MV-4-11 (cell line): ENCODE data around the gene STX1B.
A peak's percentile ranks its signal among the peaks of the same experiment; 100 is the strongest.

Source experiments
- DNase-seq: peaks from one replicate; lab custom pipeline; 2025; lab: John Stamatoyannopoulos, UW

STX1B gene

DNA sequence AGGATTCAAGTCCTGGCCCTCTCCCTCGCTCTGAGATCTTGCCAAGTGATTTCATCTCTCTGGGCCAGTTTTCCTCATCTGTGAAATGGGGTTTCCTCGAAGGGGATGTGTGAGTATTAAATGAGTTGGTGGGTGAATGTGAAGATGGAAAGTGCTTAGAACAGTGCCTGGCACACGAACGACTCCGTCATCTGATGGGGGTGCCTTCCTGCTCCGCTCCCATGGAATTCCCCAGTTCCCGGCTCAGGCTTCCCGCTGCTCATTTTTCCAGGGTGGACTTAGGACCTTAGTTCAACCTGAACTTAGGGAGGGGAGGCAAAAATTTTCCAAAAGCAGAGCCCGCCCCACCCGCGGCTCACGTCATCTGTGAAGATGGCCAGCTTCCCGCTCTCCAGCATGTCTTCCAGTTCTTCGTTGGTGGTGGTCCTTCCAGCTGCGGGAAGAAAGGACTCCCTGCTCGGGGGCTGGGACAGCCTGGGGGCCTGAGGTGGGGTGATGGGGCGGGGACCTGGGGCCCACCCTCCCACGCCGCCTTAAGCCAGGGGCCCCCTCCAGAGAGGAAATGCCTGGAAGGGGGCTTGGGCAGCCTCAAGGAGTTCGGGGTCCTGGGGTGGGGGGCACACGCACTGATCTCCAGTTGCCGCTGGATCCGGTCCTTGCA is 14.0 kb downstream of the STX1B start:
- DNase-seq, result no peak

- DNase-seq, result no peak
Measured at GRCh38 chr16:30995927-30996323, 14.5 kb downstream of the STX1B start.

DNA sequence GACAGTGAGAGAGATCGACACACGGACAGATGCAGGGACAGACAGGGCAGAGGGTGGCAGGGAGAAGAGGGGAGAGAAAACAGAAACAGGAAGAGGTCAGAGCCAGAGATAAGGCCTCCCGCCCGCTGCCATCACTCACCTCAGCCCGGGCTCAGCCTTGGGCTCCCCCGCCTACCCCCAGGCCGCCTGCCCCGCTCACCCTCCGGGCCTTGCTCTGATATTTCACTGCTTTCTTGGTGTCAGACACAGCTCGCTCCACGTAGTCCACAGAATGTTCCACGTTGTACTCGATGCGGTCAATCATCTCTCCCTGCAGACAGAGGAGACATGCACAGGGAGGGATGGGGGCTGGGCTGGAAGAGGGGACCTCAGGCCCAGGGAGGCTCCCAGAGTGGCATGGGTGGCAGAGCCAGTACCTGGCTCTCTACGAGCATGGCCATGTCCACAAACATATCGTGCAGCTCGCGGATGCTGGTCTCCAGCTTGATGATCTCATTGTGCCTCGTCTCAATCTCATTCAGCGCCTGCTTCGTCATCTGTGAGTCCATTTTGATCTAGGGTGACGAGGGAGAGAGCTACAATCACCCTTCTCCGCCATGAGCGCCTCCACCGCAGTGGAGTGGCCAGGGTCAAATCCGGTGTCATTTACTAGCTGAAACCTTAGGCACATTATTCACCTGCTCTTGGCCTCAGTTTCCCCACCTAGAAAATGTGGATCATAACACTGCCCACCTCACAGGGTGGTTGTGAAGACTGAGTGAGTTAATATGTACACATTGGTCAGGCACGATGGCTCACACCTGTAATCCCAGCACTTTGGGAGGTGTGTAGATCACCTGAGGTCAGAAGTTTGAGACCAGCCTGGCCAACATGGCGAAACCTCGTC is 17.3 kb downstream of the STX1B start:
- DNase-seq, result peak; percentile 70

DNA sequence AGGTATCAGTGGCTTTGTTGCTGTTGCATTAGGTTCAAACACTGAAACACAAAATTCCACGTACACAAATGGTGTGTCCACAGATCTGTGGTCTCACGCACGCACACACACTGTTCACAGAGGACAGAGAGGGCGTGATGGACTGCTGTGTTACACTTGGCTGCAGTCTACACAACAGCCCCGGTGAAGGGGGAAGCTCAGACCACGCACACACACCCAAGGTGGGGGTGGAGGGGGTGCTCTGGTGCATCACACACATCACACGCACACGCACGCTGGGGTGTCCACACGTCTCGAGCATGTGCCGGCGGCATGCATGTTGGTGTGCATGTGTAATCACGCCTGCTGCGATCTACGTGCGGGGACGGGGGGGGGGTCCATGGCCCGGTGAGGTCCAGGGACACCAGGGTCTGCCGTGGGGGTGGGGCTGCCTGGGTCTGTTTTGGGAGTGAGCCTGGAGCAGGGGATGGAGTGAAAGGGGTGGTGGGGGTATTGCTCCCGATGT is 18.1 kb downstream of the STX1B start:
- DNase-seq, result peak; percentile 23

GRCh38 chr16:30991052-30991451 is 19.4 kb downstream of the STX1B start:
- DNase-seq, result no peak

DNA sequence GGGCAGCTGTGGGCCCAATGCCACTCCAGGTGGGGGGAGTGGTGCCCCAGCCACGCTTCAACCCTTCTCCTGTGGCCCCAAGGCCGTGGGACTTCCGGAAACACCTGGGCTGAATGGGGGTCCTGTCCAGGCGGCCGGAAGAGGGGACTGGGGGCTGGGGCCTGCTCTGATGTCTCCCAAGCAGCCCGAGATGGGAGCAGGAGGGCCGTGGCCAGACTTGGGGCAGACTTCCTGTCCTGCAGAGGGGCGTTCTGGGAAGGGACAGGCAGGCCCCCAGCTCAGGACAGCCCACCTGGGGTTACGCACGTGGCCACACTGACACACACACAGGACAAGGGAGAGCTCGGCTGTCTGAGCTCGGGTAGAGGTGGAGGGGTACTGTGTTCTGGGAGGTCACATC is 20.3 kb downstream of the STX1B start:
- DNase-seq, result no peak

- no peak for DNase-seq
Measured at GRCh38 chr16:30989469-30990047, 20.9 kb downstream of the STX1B start.

- no peak for DNase-seq
Measured at GRCh38 chr16:30987581-30988190, 22.8 kb downstream of the STX1B start.

DNA sequence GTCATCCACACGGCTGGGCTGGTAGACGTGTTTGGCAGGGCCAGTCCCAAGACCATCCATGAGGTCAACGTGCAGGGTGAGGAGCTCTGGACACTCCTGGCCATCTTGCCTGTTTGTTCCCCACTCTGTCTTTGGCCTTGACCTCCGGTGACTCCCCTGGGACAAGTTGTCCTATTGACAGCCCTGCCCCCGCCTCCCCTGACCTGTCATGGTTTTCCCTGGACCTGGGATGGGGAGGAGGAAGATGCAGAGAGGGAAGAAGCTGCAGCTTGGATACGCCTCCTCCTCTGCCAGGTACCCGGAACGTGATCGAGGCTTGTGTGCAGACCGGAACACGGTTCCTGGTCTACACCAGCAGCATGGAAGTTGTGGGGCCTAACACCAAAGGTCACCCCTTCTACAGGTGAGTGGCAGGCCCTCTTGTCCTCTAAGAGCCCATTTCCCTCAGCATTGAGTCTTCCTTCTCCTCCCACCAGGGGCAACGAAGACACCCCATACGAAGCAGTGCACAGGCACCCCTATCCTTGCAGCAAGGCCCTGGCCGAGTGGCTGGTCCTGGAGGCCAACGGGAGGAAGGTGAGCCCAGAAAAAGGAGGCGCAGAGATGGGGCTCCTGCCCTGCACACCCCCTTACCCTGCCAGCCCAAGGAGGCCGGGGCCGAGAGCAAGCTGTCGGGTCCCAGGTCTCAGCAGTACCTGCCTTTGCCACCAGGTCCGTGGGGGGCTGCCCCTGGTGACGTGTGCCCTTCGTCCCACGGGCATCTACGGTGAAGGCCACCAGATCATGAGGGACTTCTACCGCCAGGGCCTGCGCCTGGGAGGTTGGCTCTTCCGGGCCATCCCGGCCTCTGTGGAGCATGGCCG is 24.1 kb downstream of the STX1B start:
- DNase-seq, result no peak

DNA sequence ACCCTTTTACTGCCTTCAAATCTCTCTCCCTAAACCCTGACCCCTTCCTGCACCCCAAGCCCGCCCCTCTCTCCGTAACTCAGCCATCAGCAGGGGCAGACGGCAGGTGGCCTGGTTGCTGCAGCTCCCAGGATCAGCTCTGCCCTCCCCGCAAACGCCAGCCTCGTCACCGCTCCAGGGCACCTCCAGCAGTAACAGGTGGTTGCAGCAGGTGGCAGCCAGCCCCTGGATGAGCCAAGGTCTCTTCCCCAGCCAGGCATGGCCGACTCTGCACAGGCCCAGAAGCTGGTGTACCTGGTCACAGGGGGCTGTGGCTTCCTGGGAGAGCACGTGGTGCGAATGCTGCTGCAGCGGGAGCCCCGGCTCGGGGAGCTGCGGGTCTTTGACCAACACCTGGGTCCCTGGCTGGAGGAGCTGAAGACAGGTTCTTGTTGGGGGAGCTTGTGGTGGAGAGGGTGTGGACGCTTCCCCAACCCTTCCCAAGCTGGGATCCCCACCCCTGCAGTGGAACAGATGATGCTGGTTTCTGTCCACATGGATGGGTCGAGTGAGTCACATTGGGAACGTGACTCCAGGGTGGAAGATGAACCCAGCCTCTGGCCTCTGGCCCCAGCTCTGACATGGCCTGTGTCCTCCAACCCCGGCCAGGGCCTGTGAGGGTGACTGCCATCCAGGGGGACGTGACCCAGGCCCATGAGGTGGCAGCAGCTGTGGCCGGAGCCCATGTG is 24.9 kb downstream of the STX1B start:
- DNase-seq, result no peak

- peak; percentile 53 for DNase-seq
Measured at GRCh38 chr16:30984669-30985400, 25.6 kb downstream of the STX1B start, which contains the start of gene HSD3B7. TSS of gene HSD3B7 (plus strand) at chr16:30985207. CDS start at chr16:30985659, 452 bp downstream.

DNA sequence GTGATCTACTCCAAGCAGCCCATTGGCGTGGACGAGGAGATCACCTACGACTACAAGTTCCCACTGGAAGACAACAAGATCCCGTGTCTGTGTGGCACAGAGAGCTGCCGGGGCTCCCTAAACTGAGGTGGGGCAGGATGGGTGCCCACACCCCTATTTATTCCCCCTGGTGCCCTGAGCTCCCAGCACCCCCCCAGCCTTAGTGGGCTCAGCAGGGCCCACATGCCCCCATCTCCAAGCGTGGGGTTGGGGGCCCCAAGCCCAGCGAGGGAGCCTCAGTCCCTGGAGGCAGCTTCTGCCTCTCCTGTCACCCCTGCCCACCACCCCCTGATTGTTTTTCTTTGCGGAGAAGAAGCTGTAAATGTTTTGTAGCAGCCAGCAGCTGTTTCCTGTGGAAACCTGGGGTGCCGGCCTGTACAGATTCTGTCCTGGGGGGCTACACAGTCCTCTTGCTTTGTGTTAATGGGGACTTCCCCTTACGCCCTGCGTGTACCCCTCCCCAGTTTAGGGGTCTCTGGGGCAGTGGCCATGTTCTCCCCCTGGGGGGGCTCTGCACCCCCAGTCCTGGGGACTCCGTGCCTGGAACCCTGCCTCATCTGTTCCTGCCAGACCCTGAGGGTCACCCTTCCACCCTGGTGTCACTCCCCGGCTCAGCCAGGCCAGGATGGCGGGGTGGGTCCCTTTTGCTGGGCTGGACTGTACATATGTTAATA is 26.4 kb downstream of the STX1B start:
- DNase-seq, result no peak

DNA sequence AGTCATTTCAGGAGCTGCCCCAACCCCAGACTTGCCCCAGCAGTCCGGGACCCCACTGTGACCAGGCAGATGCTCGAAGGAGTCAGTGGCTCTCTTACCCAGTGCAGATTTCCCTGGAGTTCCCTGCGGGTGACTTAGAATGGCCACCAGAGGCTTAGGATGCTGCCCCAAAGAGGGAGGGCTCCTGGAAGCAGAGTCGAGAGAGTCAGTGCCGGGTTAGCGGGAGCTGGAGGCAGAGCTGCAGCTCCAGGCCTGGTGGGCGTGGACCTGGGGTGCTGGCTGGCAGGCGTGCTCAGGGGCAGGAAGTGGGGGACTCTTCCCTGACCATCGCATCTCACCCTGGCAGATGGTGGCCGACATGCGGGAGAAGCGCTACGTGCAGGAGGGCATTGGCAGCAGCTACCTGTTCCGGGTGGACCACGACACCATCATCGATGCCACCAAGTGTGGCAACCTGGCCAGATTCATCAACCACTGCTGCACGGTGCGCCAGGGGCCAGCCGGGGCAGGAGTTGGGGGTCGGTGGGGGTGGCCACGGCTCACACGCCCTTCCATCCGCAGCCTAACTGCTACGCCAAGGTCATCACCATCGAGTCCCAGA is 27.0 kb downstream of the STX1B start:
- no peak for DNase-seq

DNA sequence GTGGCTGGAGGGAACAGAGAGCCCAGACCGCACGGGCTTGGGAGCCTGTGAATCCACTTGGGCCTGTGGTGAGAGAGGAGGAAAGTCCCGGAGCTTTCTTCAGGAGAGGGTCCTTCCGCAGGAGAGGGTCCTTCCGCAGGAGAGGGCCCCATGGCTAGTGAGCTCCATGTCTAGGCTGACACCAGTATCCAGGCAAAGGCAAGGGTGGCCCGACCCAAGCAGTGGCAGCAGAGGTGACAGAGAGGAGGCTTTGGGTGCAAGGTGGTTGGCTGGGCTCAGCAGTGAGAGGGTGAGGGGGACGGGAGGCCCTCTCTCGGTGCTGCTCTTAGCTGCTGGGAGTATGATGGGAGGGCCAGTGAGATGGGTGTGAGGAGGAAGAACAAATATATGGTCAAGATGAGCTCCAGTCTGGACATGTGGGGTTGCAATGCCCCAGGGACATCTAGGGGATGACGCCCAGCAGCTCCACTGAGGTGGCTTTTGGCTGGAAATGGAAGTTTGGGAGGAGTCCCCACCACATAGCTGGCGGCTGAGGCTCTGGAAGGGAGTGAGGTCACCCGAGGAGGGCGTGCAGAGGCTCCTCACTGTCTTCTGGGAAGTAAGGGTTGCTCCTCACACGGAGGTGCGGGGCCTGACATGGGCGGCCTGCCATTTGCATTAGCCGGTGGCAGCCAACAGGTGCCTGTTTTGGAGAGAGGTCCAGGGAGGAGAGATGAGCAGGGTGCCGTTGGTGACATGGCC is 27.7 kb downstream of the STX1B start:
- DNase-seq, result no peak

DNA sequence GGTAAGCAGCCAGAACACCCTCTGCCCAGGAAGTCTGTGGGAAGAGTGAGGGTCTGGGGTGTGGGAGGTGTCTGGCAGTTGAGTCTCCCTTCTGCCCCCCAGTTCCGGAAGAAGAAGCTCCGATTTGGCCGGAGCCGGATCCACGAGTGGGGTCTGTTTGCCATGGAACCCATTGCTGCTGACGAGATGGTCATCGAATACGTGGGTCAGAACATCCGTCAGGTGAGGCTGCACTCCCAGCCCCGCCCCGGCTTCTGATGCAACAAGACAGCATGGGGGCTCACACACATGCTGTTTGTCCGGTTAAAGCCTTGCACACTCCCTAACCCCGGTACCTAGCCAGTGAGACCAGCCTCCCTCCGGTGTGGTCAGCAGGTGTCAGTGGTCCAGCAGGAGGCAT is 29.5 kb downstream of the STX1B start:
- no peak for DNase-seq

- no peak for DNase-seq
Measured at GRCh38 chr16:30980434-30980833, 30.0 kb downstream of the STX1B start.

- no peak for DNase-seq
Measured at GRCh38 chr16:30980023-30980371, 30.4 kb downstream of the STX1B start.
